GM10847 (cell line): ENCODE measurements around the gene LCN6.

Experiments used
- POLR2A ChIP-seq: IDR thresholded peaks from 2 replicates; pipeline ENCODE4 v1.6.1; 2011; ENCODE audit not compliant: insufficient read length; ENCODE audit errors: extremely low read depth

Gene LCN6, protein sequence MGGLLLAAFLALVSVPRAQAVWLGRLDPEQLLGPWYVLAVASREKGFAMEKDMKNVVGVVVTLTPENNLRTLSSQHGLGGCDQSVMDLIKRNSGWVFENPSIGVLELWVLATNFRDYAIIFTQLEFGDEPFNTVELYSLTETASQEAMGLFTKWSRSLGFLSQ

DNA sequence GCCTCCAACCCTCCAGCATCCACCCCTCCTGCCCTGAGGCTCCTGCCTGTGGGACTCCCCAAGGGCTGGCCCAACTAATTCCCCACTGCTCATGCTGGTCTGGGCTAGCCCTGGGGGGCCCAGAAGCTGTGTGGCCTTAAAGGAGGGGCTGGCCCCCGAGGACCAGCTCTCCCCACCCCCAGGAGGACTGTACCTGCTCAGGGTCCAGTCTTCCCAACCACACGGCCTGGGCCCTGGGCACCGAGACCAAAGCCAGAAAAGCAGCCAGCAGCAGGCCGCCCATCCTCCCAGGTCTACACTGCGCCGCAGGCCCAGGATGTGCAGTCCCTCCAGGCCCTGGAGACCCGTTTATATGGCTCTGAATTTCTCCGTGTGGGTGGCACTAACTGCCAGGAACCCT, at the start of gene LCN6:
Gene LCN6, minus strand, starts transcription at position 325 of the 400 bp plus-strand sequence. Its CDS starts 42 bp downstream, at position 283.
- TF ChIP-seq POLR2A: no peak

DNA sequence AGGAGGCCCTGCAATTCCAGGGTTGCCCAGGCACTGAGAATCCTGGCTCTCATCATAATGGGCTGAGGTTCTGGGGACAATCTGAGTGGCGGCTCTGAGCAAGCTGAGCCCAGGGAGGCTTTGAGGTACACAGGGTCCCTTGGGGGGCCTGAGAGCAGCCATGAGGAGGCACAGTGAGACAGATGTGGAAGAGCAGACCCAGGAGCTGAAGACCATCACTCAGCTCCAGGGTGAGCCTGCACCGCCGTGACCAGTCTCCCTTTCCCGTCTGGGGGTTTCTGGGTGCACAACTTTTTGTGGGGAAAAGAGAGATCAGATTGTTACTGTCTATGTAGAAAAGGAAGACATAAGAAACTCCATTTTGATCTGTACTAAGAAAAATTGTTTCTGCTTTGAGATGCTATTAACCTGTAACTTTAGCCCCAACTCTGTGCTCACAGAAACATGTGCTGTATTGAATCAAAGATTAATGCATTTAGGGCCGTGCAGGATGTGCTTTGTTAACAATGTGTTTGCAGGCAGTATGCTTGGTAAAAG, 48.0 kb upstream of the LCN6 start, which contains the start of gene CCDC183:
Gene CCDC183, plus strand, starts transcription at position 101 of the 537 bp plus-strand sequence. Its CDS starts 60 bp downstream, at position 161.
- no peak for TF ChIP-seq POLR2A

DNA sequence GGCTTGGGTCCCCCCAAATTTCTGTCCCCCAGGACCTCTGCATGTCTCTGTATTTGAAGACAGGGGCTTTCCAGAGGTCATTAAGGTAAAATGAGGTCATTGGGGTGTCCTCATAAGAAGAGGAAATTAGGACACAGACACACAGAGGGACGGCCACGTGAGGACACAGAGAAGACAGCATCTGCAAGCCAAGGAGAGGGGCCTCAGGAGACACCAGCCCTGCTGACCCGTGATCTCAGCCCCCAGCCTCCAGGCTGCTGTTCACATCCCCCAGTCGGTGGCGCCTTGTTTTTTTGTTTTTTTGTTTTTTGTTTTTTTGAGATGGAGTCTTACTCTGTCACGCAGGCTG, 46.6 kb upstream of the LCN6 start:
- TF ChIP-seq POLR2A: no peak

DNA sequence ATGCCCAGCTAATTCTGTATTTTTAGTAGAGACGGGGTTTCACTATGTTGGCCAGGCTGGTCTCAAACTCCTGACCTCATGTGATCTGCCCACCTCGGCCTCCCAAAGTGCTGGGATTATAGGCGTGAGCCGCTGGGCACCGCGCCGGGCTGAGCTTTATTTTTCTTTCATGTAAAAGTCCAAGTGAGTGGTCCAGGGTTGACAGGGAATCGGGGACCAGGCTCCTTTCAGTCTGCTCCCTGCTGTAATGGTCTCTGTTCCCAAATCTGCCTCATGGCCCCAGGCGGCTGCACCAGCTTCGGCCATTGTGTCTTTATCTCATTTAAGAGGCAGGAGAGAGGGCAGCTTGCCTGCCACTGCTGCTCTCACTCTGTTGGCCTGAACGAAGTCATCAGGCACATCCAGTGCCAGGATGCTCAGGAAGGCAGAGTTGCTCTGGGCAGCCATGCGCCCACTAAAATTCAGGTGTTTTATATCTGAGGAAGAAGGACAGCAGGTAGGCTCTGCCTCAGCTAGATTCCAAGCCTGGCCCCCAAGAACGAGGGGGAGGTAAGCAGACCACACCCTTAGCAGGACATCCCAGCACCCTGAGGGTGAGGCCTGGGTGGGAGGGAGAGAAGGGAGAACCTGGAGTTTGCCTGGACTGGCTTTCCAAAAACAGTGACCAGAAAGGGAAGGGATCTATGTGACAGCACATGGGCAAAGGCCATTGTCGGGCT, 46.1 kb upstream of the LCN6 start:
- no peak for TF ChIP-seq POLR2A

DNA sequence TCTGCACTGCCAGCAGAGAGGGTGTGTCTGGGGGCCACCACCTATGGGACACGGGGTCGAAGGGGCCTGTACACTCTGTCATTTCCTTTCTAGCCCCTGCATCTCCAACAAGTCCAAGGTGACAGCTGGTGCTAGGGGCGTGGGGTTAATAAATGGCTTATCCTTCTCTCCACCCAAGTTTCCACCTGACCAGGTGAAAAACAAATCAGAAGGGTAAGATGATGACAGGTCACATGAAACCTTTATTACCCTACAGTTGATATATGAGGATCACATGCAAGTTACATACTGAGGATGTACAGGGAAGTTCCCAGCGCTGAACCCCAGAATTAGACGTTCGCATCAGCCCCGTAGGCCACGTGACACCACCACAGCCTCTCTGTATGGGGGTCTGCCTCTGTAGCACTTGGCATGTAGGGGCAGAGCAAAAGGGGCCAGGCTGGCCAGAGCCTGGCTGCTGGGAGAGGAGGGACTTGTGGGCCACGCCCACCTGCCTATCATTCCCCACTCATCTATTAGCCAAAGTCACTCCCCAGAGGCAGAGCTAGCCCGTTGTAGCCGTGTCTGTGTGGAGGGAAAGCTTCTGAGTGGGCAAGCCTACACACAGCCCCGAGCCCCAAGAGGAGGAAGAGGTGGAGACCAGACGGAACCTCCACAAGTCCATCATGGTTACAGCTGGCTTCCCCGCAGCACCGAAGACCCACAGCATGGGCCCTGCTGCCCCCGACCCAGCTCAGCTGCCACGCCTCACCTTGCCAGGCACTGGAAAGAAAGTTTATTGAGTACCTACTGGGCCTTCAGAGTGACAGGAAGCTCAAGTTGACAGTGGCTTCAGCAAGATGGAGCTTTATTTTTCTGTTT, 45.0 kb upstream of the LCN6 start:
- no peak for TF ChIP-seq POLR2A

DNA sequence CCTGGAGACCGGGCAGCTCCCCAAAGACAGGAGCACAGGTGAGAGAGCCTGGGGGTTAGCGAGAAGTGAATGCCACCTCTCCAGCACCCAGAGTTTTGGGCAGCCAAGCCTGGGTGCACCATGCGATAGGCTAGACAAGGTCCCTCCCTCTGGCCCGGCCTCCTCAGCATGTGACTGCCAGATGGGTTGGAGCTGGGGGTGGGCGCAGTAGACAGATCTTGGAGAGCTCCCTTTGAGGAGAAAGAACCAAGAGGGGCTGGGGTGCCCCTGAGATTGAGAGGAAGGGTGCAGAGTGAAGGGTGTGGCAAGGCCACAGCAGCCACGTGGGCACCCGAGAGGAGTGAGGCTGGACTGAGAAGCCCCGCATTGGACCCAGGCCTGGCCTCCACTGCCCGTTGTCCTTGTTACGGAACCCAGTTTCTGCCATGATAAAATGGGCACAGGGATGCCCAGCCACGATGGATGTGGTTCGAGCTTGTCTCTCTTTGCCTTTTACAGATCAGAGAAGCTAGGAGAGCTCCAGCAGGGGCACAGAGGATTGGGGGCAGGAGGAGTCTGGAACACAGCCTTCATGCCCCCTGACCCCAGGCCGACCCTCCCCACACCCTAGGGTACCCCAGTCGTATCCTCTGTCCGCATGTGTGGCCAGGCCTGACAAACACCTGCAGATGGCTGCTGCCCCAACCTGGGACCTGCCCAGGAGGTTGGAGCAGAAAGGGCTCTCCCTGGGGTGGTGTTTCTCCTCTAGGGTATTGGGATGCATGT, 44.2 kb upstream of the LCN6 start:
- TF ChIP-seq POLR2A: no peak

DNA sequence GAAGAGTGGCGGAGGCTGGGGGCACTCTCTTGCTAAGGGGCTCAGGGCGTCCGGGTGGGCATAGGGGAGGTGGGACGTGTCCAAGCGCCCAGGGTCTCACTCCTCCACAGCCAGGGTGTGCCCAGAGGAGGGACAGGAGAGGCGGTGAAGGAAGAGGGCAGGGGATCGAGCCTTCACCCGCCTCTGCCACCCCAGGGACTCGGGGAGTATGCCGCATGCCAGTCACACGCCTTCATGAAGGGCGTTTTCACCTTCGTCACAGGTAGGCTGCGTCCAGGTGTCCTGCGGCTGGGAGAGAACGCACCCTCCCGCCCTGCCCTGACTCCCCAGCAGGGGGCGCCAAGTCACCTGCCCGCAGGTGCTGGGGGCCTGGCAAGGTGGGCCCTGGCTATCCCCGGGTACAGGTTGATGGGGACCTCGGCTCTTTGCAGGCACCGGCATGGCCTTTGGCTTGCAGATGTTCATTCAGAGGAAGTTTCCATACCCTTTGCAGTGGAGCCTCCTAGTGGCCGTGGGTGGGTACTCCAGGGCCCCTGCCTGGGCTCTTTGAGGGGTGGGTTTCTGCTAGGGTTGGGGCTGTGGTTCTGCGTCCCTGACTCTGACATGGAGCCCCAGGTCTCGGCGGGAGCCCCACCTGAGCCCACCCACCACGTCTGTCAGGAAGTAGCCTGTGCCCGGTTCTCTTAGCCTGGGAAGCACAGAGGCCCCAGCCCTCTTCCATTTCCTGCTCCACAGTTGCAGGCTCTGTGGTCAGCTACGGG, 43.4 kb upstream of the LCN6 start:
- no peak for TF ChIP-seq POLR2A

DNA sequence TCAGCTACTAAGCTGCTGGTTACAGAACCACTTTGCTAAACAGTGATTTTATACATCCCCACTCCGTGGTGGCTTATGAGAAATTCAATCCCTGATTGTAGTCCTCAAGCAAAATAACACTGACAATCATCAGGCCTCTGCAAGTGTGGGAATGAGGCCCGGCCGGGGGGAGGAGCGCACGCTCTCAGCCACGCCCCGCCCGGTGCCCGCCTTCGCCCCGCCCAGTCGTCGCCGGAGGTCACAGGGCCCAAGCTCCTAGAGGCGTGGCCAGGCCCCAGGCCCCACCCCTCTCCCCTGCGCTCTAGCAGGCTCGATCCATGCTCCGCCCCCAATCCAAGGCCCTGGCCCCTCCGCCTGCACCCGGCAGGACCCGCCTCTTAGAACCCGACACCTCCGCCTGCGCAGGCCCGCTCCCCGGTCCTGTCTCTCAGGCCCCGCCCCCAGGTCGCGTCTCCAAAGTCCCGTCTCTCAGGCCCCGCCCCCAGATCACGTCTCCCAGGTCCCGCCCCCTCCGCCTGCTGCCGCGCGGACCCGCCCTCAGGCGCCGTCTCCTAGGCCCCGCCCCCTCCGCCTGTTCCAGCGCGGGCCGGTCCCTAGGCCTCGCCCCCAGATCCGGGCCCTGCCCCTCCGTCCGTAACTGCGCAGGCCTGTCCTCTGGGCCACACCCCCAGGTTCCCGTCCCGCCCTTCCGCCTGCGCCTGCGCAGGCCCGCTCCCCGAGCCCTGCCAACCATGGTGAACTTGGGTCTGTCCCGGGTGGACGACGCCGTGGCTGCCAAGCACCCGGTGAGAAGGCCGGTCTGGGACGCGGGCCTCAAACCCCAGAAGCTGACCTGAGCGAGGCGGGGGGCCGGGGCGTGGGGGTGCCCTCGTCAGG, 42.6 kb upstream of the LCN6 start, which contains the start of gene TMEM141:
Gene TMEM141, plus strand, starts transcription at position 705 of the 876 bp plus-strand sequence. Its CDS starts 27 bp downstream, at position 732.
- TF ChIP-seq POLR2A: peak; percentile 84

DNA sequence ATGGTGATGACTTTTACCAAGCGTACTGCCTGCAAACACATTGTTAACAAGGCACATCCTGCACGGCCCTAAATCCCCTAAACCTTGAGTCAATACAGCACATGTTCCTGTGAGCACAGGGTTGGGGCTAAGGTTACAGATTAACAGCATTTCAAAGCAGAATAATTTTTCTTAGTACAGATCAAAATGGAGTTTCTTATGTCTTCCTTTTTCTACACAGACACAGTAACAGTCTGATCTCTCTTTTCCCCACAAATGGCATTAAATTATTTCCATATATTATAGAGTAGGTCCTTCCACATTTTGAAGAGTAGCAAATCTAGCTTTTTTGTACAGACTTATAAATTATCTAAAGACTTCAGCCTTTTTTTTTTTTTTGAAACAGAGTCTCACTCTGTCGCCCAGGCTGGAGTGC, 41.2 kb upstream of the LCN6 start:
- TF ChIP-seq POLR2A: no peak

DNA sequence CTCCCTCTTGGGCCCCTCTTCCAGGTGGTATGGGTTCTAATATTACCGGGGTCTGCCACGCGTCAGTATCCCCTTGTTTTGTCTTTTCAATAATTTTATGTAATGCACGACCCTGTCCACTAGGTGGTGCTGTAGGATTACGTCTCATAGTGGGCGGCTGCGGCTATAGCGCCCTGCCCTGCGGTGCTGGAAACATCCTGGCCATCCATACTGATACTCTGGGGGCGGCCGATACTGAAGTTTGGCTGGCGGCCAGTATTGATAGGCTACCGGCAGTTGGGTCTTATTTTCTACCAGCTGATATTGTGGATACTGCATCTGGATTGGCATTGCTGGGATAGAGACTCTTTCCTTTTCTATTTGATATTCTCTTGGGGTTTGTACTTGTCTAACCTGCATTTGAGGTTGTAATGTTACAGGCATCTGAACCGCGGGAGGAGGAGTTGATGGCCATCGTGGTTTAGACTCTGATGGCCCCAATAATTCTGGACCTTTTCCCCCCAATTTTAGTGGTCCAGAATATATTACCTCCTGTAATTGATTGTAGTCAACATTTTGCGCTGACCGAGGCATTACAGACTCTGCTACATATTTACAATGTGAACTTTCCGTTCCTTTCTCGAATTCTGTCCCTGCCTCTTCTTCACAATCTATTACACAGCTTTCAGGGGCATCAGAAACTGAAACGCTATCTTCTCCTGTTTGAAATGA, 39.5 kb upstream of the LCN6 start:
- no peak for TF ChIP-seq POLR2A

DNA sequence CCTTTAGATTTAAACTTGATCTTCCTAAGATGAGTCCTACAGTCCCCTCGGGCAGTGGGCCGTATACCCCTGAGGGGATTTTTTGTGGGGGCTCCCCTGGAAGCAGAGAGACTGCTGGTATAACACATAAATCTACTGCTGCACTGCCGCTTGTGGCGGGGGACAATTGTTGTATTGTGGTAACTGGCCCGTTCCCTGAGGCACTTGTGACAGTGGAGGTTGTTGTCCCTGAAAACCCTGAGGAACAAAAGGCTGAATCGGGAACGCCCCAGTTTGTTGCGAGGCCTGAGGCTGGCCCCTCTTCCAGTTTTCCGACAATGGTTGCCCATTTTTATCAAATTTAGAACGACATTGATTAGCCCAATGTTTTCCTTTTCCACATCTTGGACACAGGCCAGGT, 38.1 kb upstream of the LCN6 start:
- no peak for TF ChIP-seq POLR2A

DNA sequence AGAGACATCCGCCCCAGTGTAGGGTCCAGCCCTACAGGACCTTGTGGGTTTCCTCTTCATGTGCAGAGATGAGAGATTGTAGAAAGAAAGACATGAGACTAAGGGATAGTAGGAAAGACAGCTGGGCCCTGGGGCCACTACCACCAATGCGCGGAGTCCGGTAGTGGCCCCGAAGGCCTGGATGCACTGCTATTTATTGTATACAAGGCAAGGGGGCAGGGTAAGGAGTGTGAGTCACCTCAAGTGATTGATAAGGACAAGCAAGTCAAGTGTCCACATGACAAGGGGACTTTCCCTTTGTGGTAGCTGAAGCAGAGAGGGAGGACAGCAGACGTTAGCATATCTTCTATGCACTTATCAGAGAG, 36.7 kb upstream of the LCN6 start:
- TF ChIP-seq POLR2A: no peak

DNA sequence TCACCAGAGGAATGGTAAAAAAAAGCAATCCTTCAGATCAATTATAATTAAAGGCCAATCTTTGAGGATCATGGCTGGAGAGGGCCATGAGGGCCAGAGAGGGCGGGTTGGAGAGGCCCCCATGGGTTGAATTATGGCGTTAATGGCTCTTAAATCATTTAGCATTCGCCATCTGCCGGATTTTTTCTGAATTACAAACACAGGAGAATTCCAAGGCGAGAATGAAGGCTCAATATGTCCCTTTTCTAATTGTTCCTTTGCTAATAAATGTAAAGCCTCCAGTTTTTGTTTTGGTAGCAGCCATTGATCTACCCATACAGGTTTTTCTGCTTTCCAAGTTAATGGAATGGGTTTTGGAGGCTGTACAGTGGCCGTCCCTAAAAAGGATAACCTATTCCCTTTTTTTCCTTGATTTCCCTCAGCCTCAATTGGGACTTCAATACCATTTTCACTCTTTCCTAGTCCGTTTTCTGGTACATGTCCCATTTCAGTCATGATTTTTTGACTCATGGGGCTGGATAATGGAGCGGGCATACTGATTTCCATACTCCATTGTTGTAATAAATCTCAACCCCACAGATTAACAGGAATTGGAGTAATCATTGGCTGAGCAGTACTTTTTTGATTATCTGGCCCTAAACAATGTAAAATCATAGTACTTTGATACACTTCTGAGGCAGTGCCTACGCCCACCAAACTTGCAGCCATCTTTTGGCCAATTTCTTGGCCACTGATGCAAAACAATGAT, 36.1 kb upstream of the LCN6 start:
- no peak for TF ChIP-seq POLR2A
